KMS-11 (cell line): ENCODE measurements around the gene FBXO24.

ENCODE experiments used
- H2AFZ ChIP-seq: fragments of 200-600 bp; sonication (generic); 2 replicates; pipeline ENCODE4 v1.6.1; 2016; ENCODE audit warnings: antibody characterized with exemption, mixed run types, low read depth
- H3K27ac ChIP-seq: fragments of 200-600 bp; sonication (generic); 2 replicates; pipeline ENCODE4 v1.6.1; 2016; ENCODE audit warnings: mild to moderate bottlenecking, mixed run types
- H3K27me3 ChIP-seq: fragments of 200-600 bp; sonication (generic); 2 replicates; pipeline ENCODE4 v1.6.1; 2017; ENCODE audit warnings: mild to moderate bottlenecking, low read depth, mixed run types, moderate library complexity; ENCODE audit not compliant: insufficient read depth
- H3K36me3 ChIP-seq: fragments of 200-600 bp; sonication (generic); 2 replicates; pipeline ENCODE4 v1.6.1; 2017; ENCODE audit warnings: mild to moderate bottlenecking, mixed run types; ENCODE audit not compliant: insufficient read depth
- H3K4me1 ChIP-seq: fragments of 200-600 bp; sonication (generic); 2 replicates; pipeline ENCODE4 v1.6.1; 2016; ENCODE audit warnings: mild to moderate bottlenecking, low read depth, mixed run types; ENCODE audit not compliant: poor library complexity, severe bottlenecking
- H3K4me2 ChIP-seq: fragments of 200-600 bp; sonication (generic); 2 replicates; pipeline ENCODE4 v1.7.0; 2016; ENCODE audit warnings: mild to moderate bottlenecking, mixed run types
- H3K4me3 ChIP-seq: fragments of 200-600 bp; sonication (generic); IDR thresholded peaks from 2 replicates; pipeline ENCODE4 v1.6.1; 2017; ENCODE audit warnings: low read depth, low read length, mixed read lengths; ENCODE audit not compliant: insufficient read depth
- H3K79me2 ChIP-seq: fragments of 200-600 bp; sonication (generic); 2 replicates; pipeline ENCODE4 v1.6.1; 2016; ENCODE audit warnings: low read depth, mixed run types; ENCODE audit not compliant: insufficient read depth
- H3K9ac ChIP-seq: fragments of 200-600 bp; sonication (generic); 2 replicates; pipeline ENCODE4 v1.6.1; 2016; ENCODE audit warnings: mild to moderate bottlenecking, mixed run types
- H4K20me1 ChIP-seq: fragments of 200-600 bp; sonication (generic); 2 replicates; pipeline ENCODE4 v1.6.1; 2016; ENCODE audit warnings: mild to moderate bottlenecking, mixed run types; ENCODE audit not compliant: insufficient read depth
- TF ChIP-seq, protein P1 (sequence below): fragments of 200-600 bp; sonication (generic); conservative IDR thresholded peaks from 2 replicates; pipeline ENCODE4 v1.6.1; 2017; ENCODE audit warnings: low read depth, mild to moderate bottlenecking, antibody characterized with exemption, low read length, moderate library complexity, mixed read lengths

Gene FBXO24

GRCh38 chr7:100627238-100627549 is 41.1 kb downstream of the FBXO24 start:
- peaks cover 28% of the 10 kb centered on the region for H3K27me3 ChIP-seq
- TF ChIP-seq, protein P1, sequence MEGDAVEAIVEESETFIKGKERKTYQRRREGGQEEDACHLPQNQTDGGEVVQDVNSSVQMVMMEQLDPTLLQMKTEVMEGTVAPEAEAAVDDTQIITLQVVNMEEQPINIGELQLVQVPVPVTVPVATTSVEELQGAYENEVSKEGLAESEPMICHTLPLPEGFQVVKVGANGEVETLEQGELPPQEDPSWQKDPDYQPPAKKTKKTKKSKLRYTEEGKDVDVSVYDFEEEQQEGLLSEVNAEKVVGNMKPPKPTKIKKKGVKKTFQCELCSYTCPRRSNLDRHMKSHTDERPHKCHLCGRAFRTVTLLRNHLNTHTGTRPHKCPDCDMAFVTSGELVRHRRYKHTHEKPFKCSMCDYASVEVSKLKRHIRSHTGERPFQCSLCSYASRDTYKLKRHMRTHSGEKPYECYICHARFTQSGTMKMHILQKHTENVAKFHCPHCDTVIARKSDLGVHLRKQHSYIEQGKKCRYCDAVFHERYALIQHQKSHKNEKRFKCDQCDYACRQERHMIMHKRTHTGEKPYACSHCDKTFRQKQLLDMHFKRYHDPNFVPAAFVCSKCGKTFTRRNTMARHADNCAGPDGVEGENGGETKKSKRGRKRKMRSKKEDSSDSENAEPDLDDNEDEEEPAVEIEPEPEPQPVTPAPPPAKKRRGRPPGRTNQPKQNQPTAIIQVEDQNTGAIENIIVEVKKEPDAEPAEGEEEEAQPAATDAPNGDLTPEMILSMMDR = no peak
- peak overlapping the region; percentile 88; the same call in 1 of the 2 replicates for H3K4me2 ChIP-seq
- H4K20me1 ChIP-seq = no peaks in the 10 kb centered on the region
- peaks cover 4% of the 10 kb centered on the region for H3K4me1 ChIP-seq
- H3K36me3 ChIP-seq = no peaks in the 10 kb centered on the region
- no peak overlapping the region for H3K27ac ChIP-seq
- H2AFZ ChIP-seq = peak overlapping the region; percentile 91; the same call in 1 of the 2 replicates
- peak overlapping the region; percentile 70; the same call in 1 of the 2 replicates for H3K9ac ChIP-seq
- no peak overlapping the region for H3K4me3 ChIP-seq
- no peaks in the 10 kb centered on the region for H3K79me2 ChIP-seq

GRCh38 chr7:100629117-100629716 is 43.1 kb downstream of the FBXO24 start:
- H4K20me1 ChIP-seq = no peaks in the 10 kb centered on the region
- no peak overlapping the region for H3K9ac ChIP-seq
- H3K4me2 ChIP-seq = no peak overlapping the region
- H2AFZ ChIP-seq = no peak overlapping the region
- H3K27ac ChIP-seq = no peak overlapping the region
- no peaks in the 10 kb centered on the region for H3K79me2 ChIP-seq
- H3K27me3 ChIP-seq = peaks cover 7% of the 10 kb centered on the region
- H3K36me3 ChIP-seq = no peaks in the 10 kb centered on the region
- H3K4me1 ChIP-seq = peaks cover 9% of the 10 kb centered on the region
- no peak overlapping the region for H3K4me3 ChIP-seq
- TF ChIP-seq, protein P1 = peak; percentile 50; the same call in 1 of the 2 replicates

DNA sequence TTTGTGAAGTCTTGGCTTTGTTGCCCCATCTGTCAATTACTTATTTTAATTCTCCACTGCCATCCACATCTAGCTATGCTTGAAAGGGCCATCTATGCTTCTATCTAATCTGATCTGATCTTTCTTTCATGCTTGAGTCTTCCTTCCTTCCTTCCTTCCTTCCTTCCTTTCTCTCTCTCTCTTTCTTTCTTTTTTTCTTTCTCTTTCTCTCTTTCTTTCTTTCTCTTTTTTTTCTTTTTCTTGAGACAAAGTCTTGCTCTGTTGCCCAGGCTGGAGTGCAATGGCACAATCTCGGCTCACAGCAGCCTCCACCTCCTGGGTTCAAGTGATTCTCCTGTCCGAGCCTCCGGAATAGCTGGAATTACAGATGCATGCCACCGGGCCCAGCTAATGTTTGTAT is 43.9 kb downstream of the FBXO24 start:
- Histone ChIP-seq H3K79me2 (no peaks in the 10 kb centered on the region), H2AFZ (no peak overlapping the region), H3K36me3 (no peaks in the 10 kb centered on the region), H3K4me2 (no peak overlapping the region), H3K4me1 (peaks cover 9% of the 10 kb centered on the region), H3K27ac (no peak overlapping the region), H3K4me3 (no peak overlapping the region), H3K9ac (no peak overlapping the region), H4K20me1 (no peaks in the 10 kb centered on the region), H3K27me3 (peaks cover under 1% of the 10 kb centered on the region; the same call in 1 of the 2 replicates)
- TF ChIP-seq, protein P1 = no peak

GRCh38 chr7:100632951-100633717 is 47.0 kb downstream of the FBXO24 start:
- Histone ChIP-seq H3K27ac (peak overlapping the region; percentile 51), H3K9ac (peak overlapping the region; percentile 88), H3K4me2 (peak overlapping the region; percentile 86), H2AFZ (peak overlapping the region; percentile 96), H4K20me1 (no peaks in the 10 kb centered on the region), H3K36me3 (no peaks in the 10 kb centered on the region), H3K79me2 (no peaks in the 10 kb centered on the region), H3K4me3 (no peak overlapping the region), H3K4me1 (peaks cover 5% of the 10 kb centered on the region), H3K27me3 (peaks cover under 1% of the 10 kb centered on the region; the same call in 1 of the 2 replicates)
- TF ChIP-seq, protein P1 = peak; percentile 54
